GM19239 (cell line): Measurements from ENCODE around the gene PCP2.

Experiments used
- DNase-seq: peaks from one replicate; pipeline ENCODE4 v3.0.0; 2011; ENCODE audit warnings: low spot score; ENCODE audit not compliant: insufficient read length
- FAIRE-seq: peaks from 2 replicates; lab custom pipeline; 2011; peaks lifted over from hg19 to GRCh38; lab: Jason Lieb, UNC

PCP2 gene

DNA sequence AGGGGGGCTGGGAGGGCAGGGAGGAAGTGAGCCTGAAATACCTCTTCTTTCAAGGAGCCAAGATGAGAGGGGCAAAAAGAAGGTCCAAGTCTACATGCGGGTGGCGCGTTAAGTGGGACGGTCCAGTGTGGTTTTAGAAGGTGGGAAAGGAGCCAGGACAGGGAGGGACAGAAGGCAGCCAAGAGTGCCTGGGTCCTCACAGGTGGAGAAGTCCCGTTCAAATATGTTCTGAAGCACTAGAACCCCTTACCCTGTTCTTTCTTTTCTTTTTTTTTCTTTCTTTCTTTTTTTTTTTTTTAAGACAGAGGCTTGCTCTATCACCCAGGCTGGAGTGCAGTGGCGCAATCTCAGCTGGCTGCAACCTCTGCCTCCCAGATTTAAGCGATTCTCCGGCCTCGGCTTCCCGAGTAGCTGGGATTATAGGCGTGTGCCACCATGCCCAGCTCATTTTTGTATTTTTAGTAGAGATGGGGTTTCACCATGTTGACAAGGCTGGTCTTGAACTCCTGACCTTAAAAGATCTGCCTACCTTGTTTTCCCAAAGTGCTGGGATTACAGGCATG, 30.5 kb downstream of the PCP2 start:
- FAIRE-seq (no peak), DNase-seq (no peak)

DNA sequence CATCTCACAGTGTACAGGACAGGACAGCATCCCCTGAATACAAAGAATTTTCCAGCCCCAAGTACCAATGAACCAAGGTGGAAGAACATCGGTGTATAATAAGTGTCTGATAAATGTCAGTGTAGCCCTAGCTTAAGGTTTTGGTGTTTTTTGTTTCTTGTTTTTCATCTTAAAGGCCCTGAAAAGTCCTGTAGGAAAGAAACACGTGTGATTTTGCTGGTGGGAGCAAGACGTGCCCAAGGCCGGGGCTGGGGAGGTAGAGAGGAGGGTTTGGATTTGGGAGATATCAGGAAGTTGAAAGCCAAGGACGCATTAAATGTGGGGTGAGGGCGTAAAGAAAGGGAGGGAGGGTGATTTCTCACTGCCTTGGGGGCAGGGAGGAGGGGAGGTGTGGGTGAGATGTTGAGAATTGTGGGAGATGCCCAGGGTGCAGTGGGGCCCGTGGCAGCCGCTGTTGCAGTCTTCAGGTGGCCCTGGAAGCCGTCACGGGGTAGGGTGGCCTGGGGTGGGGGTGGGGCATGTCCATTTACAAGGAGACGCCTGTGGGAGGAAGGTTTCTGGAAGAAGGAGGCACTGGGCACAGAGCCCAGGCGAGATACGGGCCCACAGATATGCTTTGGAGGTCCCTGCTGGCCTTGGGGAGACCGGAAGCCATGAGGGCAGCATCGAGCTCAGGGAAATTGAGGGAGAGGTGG, 31.1 kb downstream of the PCP2 start:
- DNase-seq (no peak), FAIRE-seq (no peak)

DNA sequence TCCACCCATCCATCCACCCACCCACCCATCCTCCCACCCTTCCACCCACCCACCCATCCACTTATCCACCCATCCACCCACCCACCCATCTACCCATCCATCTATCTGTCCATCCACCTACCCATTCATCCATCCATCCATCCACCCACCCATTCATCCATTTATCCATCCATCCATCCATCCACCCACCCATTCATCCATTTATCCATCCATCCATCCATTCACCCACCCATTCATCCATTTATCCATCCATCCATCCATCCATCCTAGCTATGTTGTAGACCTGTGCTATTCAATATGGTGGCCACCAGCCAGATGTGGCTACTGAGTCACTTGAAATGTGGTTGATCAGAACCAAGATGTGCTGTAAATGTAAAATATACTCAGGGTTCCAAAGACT, 32.8 kb downstream of the PCP2 start:
- DNase-seq (no peak), FAIRE-seq (no peak)

DNA sequence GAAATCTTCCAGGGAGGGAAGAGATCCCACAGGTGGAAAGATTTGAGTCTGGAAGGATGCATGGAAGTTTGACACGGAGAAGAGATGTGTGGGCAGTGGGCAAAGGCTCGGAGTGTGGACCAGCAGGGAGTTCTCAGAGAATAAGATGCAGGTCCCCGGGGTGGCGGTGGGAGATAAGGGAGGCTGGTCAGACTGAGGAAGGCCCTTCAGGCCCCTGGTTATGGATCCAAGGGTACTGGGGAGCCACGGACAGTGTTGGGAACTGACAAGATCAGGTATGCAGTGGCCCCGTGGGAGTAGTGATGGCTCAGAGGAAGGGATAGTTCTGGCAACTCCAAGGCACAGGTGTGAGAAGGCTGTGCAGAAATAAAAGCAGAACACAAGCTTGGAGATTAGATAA, 35.3 kb downstream of the PCP2 start:
- DNase-seq = no peak
- FAIRE-seq = no peak

DNA sequence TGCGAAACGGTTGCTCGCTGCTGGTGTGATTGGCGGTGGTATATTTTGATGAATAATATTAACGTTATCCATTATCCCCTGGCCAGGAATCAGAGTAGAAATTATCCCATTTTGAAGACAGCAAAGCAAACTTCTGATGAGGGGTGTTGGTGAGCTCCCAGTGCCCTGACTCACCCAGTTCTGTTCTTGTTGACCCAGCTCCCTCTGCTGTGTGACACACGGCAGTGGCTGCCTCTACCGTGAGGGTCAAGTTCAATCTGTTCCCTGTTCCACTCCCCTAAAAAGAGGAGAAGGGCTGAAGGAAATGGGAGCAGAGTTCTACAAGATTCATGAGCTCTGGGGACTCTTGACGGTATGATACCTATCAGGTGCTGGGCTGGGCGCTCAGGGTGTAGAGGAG, 35.8 kb downstream of the PCP2 start:
- DNase-seq (no peak), FAIRE-seq (no peak)

DNA sequence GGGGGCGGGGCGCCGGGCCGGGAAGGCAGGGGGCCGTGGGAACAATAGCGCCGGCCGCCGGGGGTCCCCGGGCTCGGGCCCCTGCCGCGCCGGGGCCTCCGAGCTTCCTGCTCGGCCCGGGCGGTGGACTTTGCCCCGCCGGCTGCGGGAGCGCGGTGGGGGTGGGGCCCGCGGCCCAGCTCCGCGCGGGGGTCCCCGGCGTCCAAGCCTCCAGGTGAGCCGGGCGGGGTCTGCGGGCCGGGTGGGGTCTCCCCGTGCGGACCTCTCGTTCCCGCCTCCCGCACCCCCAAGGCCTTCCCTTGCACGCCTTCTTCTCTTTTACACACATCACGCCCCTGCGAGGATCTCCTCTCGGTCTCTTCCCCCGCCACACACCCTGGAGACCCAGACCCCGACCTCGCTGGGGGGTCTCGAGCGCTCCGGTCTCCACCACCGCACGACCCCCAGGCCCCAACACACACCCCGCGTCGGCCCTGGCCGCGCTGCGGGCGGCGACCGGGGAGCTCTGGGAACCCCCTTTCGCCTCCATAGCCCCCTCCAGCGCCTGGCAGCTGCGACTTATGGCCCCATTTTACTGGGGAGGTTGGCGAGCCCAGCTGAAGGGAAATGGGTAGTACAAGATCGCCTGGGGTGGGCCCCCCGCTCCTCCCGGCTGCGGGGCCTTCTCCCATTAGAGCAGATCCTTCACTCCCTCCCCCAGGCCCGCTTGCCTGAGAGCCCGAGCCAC, 37.1 kb downstream of the PCP2 start:
- FAIRE-seq (no peak), DNase-seq (no peak)

DNA sequence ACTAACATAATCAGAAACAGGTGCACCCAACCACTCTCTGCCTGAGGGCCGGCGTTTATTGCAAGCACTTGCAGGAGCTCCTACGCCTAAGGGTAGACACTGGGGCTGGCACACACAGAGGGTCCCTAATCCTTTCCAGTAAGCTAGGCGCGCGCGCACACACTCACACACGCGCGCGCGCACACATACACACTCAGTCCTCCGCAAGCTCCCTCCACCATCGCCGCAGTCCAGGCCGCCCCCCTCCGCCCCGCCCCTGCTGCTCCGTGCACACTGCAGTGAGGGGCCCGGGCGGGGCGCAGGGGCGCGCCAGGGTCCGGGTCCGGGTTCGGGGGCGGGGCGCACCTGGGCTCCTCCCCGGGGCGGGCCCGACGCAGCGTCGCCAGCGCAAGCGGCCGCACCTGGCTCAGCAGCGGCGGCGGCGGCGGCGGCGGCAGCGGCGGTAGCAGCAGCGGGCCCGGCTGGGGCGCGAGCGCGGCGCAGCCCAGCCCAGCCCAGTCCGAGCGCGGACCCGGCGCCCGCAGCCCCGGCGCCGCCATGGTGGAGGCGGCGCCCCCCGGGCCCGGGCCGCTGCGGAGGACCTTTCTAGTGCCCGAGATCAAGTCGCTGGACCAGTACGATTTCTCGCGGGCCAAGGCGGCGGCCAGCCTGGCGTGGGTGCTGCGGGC, 37.9 kb downstream of the PCP2 start, which contains the start of gene CAMSAP3:
Gene CAMSAP3, plus strand, starts transcription at position 398 of the 668 bp plus-strand sequence. Its CDS starts 140 bp downstream, at position 538.
- DNase-seq = peak; percentile 82
- no peak for FAIRE-seq

DNA sequence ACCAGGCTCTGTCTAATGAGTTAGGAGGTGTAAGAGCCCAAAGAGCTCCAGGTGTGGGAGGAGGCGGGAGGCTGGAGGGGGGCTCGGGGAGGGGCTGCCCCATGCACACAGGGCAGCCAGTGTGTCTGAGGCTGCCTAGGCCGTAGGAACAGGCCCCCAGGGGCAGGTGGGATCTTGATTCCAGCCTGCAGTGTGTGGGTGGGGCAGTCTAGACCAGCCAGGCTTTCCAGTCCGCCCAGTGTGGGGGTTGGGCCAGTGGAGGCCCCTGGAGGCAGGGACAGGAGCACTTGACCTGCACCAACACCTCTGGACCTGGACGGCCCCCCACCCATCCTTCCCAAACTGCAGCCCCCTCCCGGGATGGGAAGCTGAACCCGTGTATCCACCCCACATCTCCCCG, 43.3 kb downstream of the PCP2 start:
- FAIRE-seq (no peak), DNase-seq (no peak)

DNA sequence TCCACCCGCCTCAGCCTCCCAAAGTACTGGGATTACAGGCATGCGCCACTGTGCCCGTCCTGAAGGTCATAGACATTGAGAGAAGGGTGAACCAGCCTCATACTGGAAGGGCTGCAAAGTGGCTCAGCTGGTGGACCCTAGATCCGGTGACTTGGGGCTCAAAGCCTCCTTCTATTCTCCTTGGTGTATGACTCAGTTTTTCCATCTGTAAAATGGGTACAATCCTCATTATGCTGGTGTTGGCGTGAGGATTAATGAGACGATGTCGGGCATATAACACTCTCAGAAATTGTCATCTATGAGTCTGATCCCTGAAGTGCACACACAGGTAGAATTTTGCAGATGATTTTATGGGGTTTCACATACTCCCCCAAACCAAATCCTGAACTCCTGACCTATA, 43.7 kb downstream of the PCP2 start:
- DNase-seq (no peak), FAIRE-seq (no peak)

DNA sequence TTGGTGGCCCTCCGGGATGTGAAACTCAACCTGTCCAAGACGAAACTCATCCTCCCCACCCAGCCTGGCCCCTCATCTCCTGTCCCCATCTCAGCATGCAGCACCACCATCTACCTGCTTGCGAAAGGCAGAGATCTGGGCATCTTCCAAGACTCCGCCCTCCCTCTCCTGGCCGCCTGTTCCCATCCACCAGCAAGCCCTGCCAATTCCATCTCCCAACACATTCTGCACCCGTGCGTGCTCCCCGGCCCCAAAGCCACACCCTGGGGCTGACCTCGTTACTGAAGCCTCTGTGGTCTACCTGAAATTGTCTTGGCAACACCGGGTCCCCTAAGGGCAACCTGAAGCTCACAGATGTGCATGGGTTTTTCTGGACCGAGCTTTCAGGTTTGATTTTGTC, 51.1 kb downstream of the PCP2 start:
- DNase-seq (no peak), FAIRE-seq (no peak)
